Endothelial cell of umbilical vein (primary cell): ENCODE results near the gene ITPRID2. TPM values are rescaled to one million over a fixed set of nuclear protein-coding genes. Genes with fewer than 3 reads are reported as not detected.

Source experiments
- BruUV-seq: library from RNA; stranded (reverse); fragments of 400-500 nt; replicated peaks from 2 replicates; lab custom pipeline; 2021; lab: Mats Ljungman, UMichigan
- CTCF ChIA-PET: fragments of 300-600, 350-600 bp; sonication (Branson Sonifier 250); formaldehyde crosslinking; loops from one replicate; lab custom pipeline; 2021; ENCODE audit warnings: antibody characterized with exemption, inconsistent platforms; lab: Charles Lee
- POLR2A ChIA-PET: fragments of 300-600, 350-600 bp; sonication (Branson Sonifier 250); formaldehyde crosslinking; loops from one replicate; lab custom pipeline; 2021; ENCODE audit warnings: antibody characterized with exemption, inconsistent platforms; lab: Charles Lee
- DNase-seq: peaks from one replicate; pipeline ENCODE4 v3.0.0-alpha.2; 2011; ENCODE audit warnings: low read depth, low spot score
- FAIRE-seq: peaks from 2 replicates; lab custom pipeline; 2011; peaks lifted over from hg19 to GRCh38; lab: Jason Lieb, UNC
- H2AFZ ChIP-seq: 2 replicates; pipeline ENCODE4 v1.6.0; 2012; ENCODE audit warnings: low read depth, low read length, control low read depth, inconsistent platforms
- H3K27ac ChIP-seq: 2 replicates; pipeline ENCODE4 v1.5.1; 2011; ENCODE audit warnings: low read depth, mild to moderate bottlenecking, control low read depth, low read length, moderate library complexity; ENCODE audit not compliant: insufficient read depth
- H3K27me3 ChIP-seq, 2 experiments: 2 replicates each; pipeline versions ENCODE4 v1.6.0 to v1.6.1; 2011; ENCODE audit warnings: low read length in 2 of 2, mixed read lengths in 1 of 2; ENCODE audit not compliant: control insufficient read depth in 2 of 2, insufficient read depth in 2 of 2
- H3K36me3 ChIP-seq, 2 experiments: 2 replicates in 1 of 2; 3 replicates in 1 of 2; pipeline ENCODE4 v1.5.1; 2011; ENCODE audit warnings: low read length in 2 of 2, mild to moderate bottlenecking in 1 of 2, moderate library complexity in 1 of 2; ENCODE audit not compliant: control insufficient read depth in 2 of 2, insufficient read depth in 2 of 2; ENCODE audit errors: extremely low read depth in 1 of 2
- H3K4me1 ChIP-seq: 3 replicates; pipeline ENCODE4 v1.5.1; 2011; ENCODE audit warnings: mild to moderate bottlenecking, low read length; ENCODE audit not compliant: control insufficient read depth, insufficient read depth; ENCODE audit errors: extremely low read depth
- H3K4me2 ChIP-seq: 2 replicates; pipeline ENCODE4 v1.6.1; 2011; ENCODE audit warnings: low read length, control low read depth, mixed read lengths; ENCODE audit not compliant: insufficient read depth
- H3K4me3 ChIP-seq, 3 experiments: fragments of 200-600 bp in 1 of 3; sonication (generic), shearing (Covaris generic) in 1 of 3; replicated peaks in 1 of 3; 2 replicates each; pipeline ENCODE4 v1.5.1; 2011 to 2016; ENCODE audit warnings: control low read depth in 3 of 3, low read length in 3 of 3, mild to moderate bottlenecking in 2 of 3, inconsistent platforms in 1 of 3, low read depth in 1 of 3, moderate library complexity in 1 of 3; ENCODE audit not compliant: insufficient read depth in 1 of 3
- H3K79me2 ChIP-seq: 2 replicates; pipeline ENCODE4 v1.6.0; 2012; ENCODE audit warnings: low read length, inconsistent platforms; ENCODE audit not compliant: control insufficient read depth, insufficient read depth
- H3K9ac ChIP-seq: replicated peaks from 2 replicates; pipeline ENCODE3; 2011; ENCODE audit warnings: low read length, control low read depth; ENCODE audit not compliant: insufficient read depth; ENCODE audit errors: extremely low read depth
- H3K9me1 ChIP-seq: replicated peaks from 3 replicates; pipeline ENCODE4 v1.6.0; 2011; ENCODE audit warnings: mild to moderate bottlenecking, low read length; ENCODE audit not compliant: control insufficient read depth, insufficient read depth; ENCODE audit errors: extremely low read depth
- H3K9me3 ChIP-seq: replicated peaks from 2 replicates; pipeline ENCODE4 v1.5.1; 2012; ENCODE audit warnings: low read length, inconsistent platforms; ENCODE audit not compliant: control insufficient read depth, insufficient read depth
- H4K20me1 ChIP-seq: replicated peaks from 2 replicates; pipeline ENCODE3; 2011; ENCODE audit warnings: mild to moderate bottlenecking, low read length; ENCODE audit not compliant: control insufficient read depth, insufficient read depth; ENCODE audit errors: extremely low read depth
- CTCF ChIP-seq, 2 donors: IDR thresholded peaks; 1 replicate in 1 of 2; 2 replicates in 1 of 2; pipeline ENCODE4 v1.5.1; 2011; ENCODE audit warnings: low read length in 2 of 2, mild to moderate bottlenecking in 2 of 2, moderate library complexity in 2 of 2, control low read depth in 1 of 2, inconsistent platforms in 1 of 2, low read depth in 1 of 2; ENCODE audit not compliant: insufficient read depth in 1 of 2; ENCODE audit errors: extremely low read depth in 1 of 2
- EZH2 ChIP-seq: IDR thresholded peaks from 2 replicates; pipeline ENCODE4 v1.6.1; 2012; ENCODE audit warnings: borderline replicate concordance, low read depth, mild to moderate bottlenecking, moderate library complexity, low read length, inconsistent platforms; ENCODE audit not compliant: severe bottlenecking
- FOS ChIP-seq: IDR thresholded peaks from 2 replicates; pipeline ENCODE4 v1.6.1; 2011; ENCODE audit warnings: mild to moderate bottlenecking, low read length, moderate library complexity, borderline replicate concordance; ENCODE audit not compliant: insufficient read depth
- GATA2 ChIP-seq: IDR thresholded peaks from 2 replicates; pipeline ENCODE4 v1.7.0; 2011; ENCODE audit warnings: low read depth, mild to moderate bottlenecking, moderate library complexity, mixed read lengths, low read length; ENCODE audit not compliant: insufficient read length, insufficient read depth
- JUN ChIP-seq: IDR thresholded peaks from 2 replicates; pipeline ENCODE4 v1.6.1; 2011; ENCODE audit warnings: borderline replicate concordance, low read depth; ENCODE audit not compliant: insufficient read length, insufficient read depth
- MAX ChIP-seq: IDR thresholded peaks from 2 replicates; pipeline ENCODE4 v1.6.1; 2011; ENCODE audit not compliant: insufficient read depth, insufficient read length
- MYC ChIP-seq: IDR thresholded peaks from one replicate; pipeline ENCODE4 v1.6.1; 2011; ENCODE audit warnings: mild to moderate bottlenecking, low read depth, low read length
- POLR2A ChIP-seq: IDR thresholded peaks from 2 replicates; pipeline ENCODE4 v1.6.1; 2012; ENCODE audit warnings: low read depth, mild to moderate bottlenecking, control low read depth, low read length
- POLR2AphosphoS5 ChIP-seq: IDR thresholded peaks from 2 replicates; pipeline ENCODE4 v1.6.1; 2012; ENCODE audit warnings: low read depth, mild to moderate bottlenecking, control low read depth, low read length, moderate library complexity; ENCODE audit not compliant: insufficient read depth
- dilution Hi-C: fragments of 300-500 bp; cut with MboI; formaldehyde crosslinking; loops from one replicate; pipeline ENCODE4 v1.15.0; 2019; ENCODE audit warnings: low sequenced_read_pairs; ENCODE audit not compliant: extremely low pct_ligation_motif_present
- intact Hi-C: fragments of 100-400 bp; cut with micrococcal nuclease; formaldehyde crosslinking; loops from one replicate; pipeline ENCODE4 v1.10.0; 2022
- polyA plus RNA-seq, 4 experiments: library from polyadenylated mRNA; depleted of rRNA in 3 of 4; stranded (reverse) in 3 of 4; unstranded in 1 of 4; fragments of >200 nt; gene quantifications; 2 replicates each; pipeline versions ENCODE4 v1.2.1 to v1.2.3, GENCODE V29; 2011 to 2012; ENCODE audit warnings: missing spikeins in 1 of 4
- total RNA-seq: library from RNA; stranded (reverse); gene quantifications from 2 replicates; pipeline ENCODE4 v1.2.3, GENCODE V29; 2021

ITPRID2 gene
- total and polyA plus RNA-seq, 2 donors (not counting 3 experiments of a cell fraction or from before 2014, with no cell fraction given) = 37.6 to 272 TPM

- peak; percentile 39 for DNase-seq
- Histone ChIP-seq H3K27me3 (no peaks in the 10 kb centered on the region), H3K9me1 (no peaks in the 10 kb centered on the region), H3K4me3 (no peak overlapping the region), H3K27ac (no peak overlapping the region), H3K79me2 (no peaks in the 10 kb centered on the region), H4K20me1 (no peaks in the 10 kb centered on the region), H3K4me2 (no peak overlapping the region), H3K9ac (no peak overlapping the region), H2AFZ (no peak overlapping the region), H3K36me3 (no peaks in the 10 kb centered on the region), H3K9me3 (no peaks in the 10 kb centered on the region), H3K4me1 (peaks cover 3% of the 10 kb centered on the region)
- TF ChIP-seq MYC (no peak), GATA2 (no peak), FOS (no peak), CTCF (IDR thresholded peaks at IDR 0.05; ENCODE audit: extremely low read depth in 1 of 2, insufficient read depth in 1 of 2, low read depth in 1 of 2, low read length in 2 of 2) (no peak), JUN (no peak), POLR2A (no peak), POLR2AphosphoS5 (no peak), MAX (no peak), EZH2 (no peak)
- FAIRE-seq = no peak
- no TSS peak for BruUV-seq
- dilution Hi-C loops (no loop called here), intact Hi-C loops (no loop called here)
- POLR2A ChIA-PET = no interaction called here
- CTCF ChIA-PET = no interaction called here
Observed at GRCh38 chr2:181885096-181885495, 6.4 kb upstream of the ITPRID2 start.
